GM12878 (cell line): Measurements from ENCODE around the gene KCND3. TPM values are rescaled to one million over a fixed set of nuclear protein-coding genes. Genes with fewer than 3 reads are reported as not detected.

Source experiments
- ATAC-seq: fragments of 200-7000 bp; cut with Tn5 transposase; 3 replicates; pipeline ENCODE4 v1.9.1; 2020; ENCODE audit warnings: mild to moderate bottlenecking, moderate library complexity
- BruUV-seq: library from RNA; stranded (reverse); fragments of 400-500 nt; replicated peaks from 2 replicates; lab custom pipeline; 2021; lab: Mats Ljungman, UMichigan
- CTCF ChIA-PET: fragments of 300-600 bp; sonication (Branson Sonifier 250); formaldehyde crosslinking; extraction: SDS; loops from one replicate; lab custom pipeline; 2021; ENCODE audit warnings: inconsistent platforms; lab: Yijun Ruan, JAX
- POLR2A ChIA-PET: fragments of 350-600 bp; formaldehyde crosslinking; extraction: SDS; loops from one replicate; lab custom pipeline; 2021; ENCODE audit warnings: inconsistent platforms; lab: Charles Lee
- RAD21 ChIA-PET: fragments of 300-600 bp; sonication (Branson Sonifier 250); formaldehyde crosslinking; loops from one replicate; lab custom pipeline; 2023; ENCODE audit warnings: antibody characterized with exemption; ENCODE audit not compliant: unreplicated experiment; lab: Charles Lee
- SMC1A ChIA-PET: fragments of 300-600 bp; sonication (Branson Sonifier 250); formaldehyde crosslinking; loops from one replicate; lab custom pipeline; 2023; ENCODE audit not compliant: unreplicated experiment, uncharacterized antibody; lab: Charles Lee
- DNase-seq: peaks from one replicate; pipeline ENCODE4 v3.0.0-alpha.2; 2011; ENCODE audit warnings: low read depth, low spot score
- FAIRE-seq: peaks from 3 replicates; lab custom pipeline; 2011; peaks lifted over from hg19 to GRCh38; lab: Jason Lieb, UNC
- H2AFZ ChIP-seq: 2 replicates; pipeline ENCODE4 v1.6.0; 2011; ENCODE audit warnings: low read depth, low read length, control low read depth; ENCODE audit not compliant: control insufficient read depth
- H3K27ac ChIP-seq: 2 replicates; pipeline ENCODE4 v1.5.1; 2011; ENCODE audit warnings: control low read depth; ENCODE audit not compliant: control insufficient read depth, insufficient read depth
- H3K27me3 ChIP-seq, 2 experiments: replicated peaks in 1 of 2; 2 replicates each; pipeline versions ENCODE4 v1.6.0 to v1.6.1; 2011; ENCODE audit warnings: low read length in 1 of 2; ENCODE audit not compliant: control insufficient read depth in 2 of 2, insufficient read depth in 2 of 2
- H3K36me3 ChIP-seq, 2 experiments: 2 replicates each; pipeline ENCODE4 v1.5.1; 2011; ENCODE audit warnings: low read length in 1 of 2; ENCODE audit not compliant: control insufficient read depth in 2 of 2, insufficient read depth in 2 of 2
- H3K4me1 ChIP-seq: 2 replicates; pipeline ENCODE4 v1.6.1; 2011; ENCODE audit warnings: mild to moderate bottlenecking, low read length, moderate library complexity, mixed read lengths; ENCODE audit not compliant: control insufficient read depth, insufficient read depth
- H3K4me2 ChIP-seq: 2 replicates; pipeline ENCODE4 v1.6.0; 2011; ENCODE audit warnings: control low read depth; ENCODE audit not compliant: control insufficient read depth, insufficient read depth
- H3K4me3 ChIP-seq: fragments of 200-600 bp; sonication (generic); 2 replicates; pipeline ENCODE4 v1.5.1; 2016
- H3K79me2 ChIP-seq: 2 replicates; pipeline ENCODE4 v1.6.0; 2011; ENCODE audit warnings: low read length; ENCODE audit not compliant: control insufficient read depth, insufficient read depth
- H3K9ac ChIP-seq: 2 replicates; pipeline ENCODE4 v1.8.0; 2011; ENCODE audit warnings: low read length, control low read depth, mixed read lengths; ENCODE audit not compliant: control insufficient read depth, insufficient read depth
- H3K9me3 ChIP-seq: replicated peaks from 3 replicates; pipeline ENCODE4 v1.5.1; 2011; ENCODE audit warnings: mild to moderate bottlenecking, low read length; ENCODE audit not compliant: control insufficient read depth, insufficient read depth
- H4K20me1 ChIP-seq: 2 replicates; pipeline ENCODE4 v1.6.0; 2011; ENCODE audit not compliant: control insufficient read depth, insufficient read depth
- CBX5 ChIP-seq: sonication (generic); IDR thresholded peaks from 2 replicates; pipeline ENCODE4 v1.6.1; 2016; ENCODE audit warnings: low read depth, moderate library complexity, mild to moderate bottlenecking, inconsistent platforms
- CREB1 ChIP-seq: IDR thresholded peaks from 2 replicates; pipeline ENCODE4 v1.6.1; 2012; ENCODE audit warnings: low read depth, mild to moderate bottlenecking, inconsistent platforms
- ESRRA ChIP-seq: IDR thresholded peaks from 2 replicates; pipeline ENCODE4 v1.6.1; 2012; ENCODE audit warnings: mild to moderate bottlenecking, low read length, improper control_type of control experiment
- KDM1A ChIP-seq: fragments of 200-600 bp; sonication (generic); IDR thresholded peaks from 2 replicates; pipeline ENCODE4 v1.6.1; 2016; ENCODE audit warnings: borderline replicate concordance
- KLF5 ChIP-seq: fragments of 450-650 bp; IDR thresholded peaks from 2 replicates; pipeline ENCODE4 v1.6.1; 2014; ENCODE audit warnings: mild to moderate bottlenecking; ENCODE audit not compliant: partially characterized antibody
- MTA2 ChIP-seq: fragments of 450-650 bp; IDR thresholded peaks from 2 replicates; pipeline ENCODE4 v1.6.1; 2016; ENCODE audit warnings: low read depth, mild to moderate bottlenecking, moderate library complexity
- NFYB ChIP-seq: IDR thresholded peaks from 2 replicates; pipeline ENCODE4 v1.6.1; 2011; ENCODE audit warnings: low read depth, mild to moderate bottlenecking, low read length, improper control_type of control experiment, moderate library complexity; ENCODE audit not compliant: insufficient read depth
- PML ChIP-seq: IDR thresholded peaks from 2 replicates; pipeline ENCODE4 v1.6.1; 2012; ENCODE audit warnings: low read length, inconsistent platforms
- ZBED1 ChIP-seq: IDR thresholded peaks from 2 replicates; pipeline ENCODE4 v1.6.1; 2016; ENCODE audit warnings: borderline replicate concordance
- WGBS: methylation state at CpG from one replicate; pipeline ENCODE4 v1.1.6; 2016; ENCODE audit warnings: low lambda C conversion rate; ENCODE audit not compliant: insufficient replicate concordance, insufficient coverage; ENCODE audit errors: missing lambda C conversion rate; 5-methylcytosine and 5-hydroxymethylcytosine counted together
- in situ Hi-C: fragments of 300-500 bp; cut with MboI; formaldehyde crosslinking; loops from 9 replicates; pipeline ENCODE4 v1.14.3; 2018; ENCODE audit warnings: mixed read lengths
- intact Hi-C: fragments of 100-400 bp; cut with micrococcal nuclease; formaldehyde crosslinking; loops from one replicate; pipeline ENCODE4 v1.14.2; 2022; ENCODE audit not compliant: unreplicated experiment
- polyA plus RNA-seq, 11 experiments: library from polyadenylated mRNA; depleted of rRNA in 4 of 11; unstranded in 6 of 11; stranded (reverse) in 5 of 11; fragments of >200 nt; fragmentation: Nextera tagmentation in 4 of 11; fragmentation: Illumina TruSeq in 1 of 11; extraction: Ambion mirVana in 4 of 11; extraction: Trizol in 1 of 11; gene quantifications; 1 replicate in 1 of 11; 2 replicates in 10 of 11; pipeline versions ENCODE4 v1.2.1 to v1.2.3, GENCODE V29; 2011 to 2016; ENCODE audit warnings: inconsistent platforms in 2 of 11, missing spikeins in 2 of 11, low read depth in 1 of 11
- total RNA-seq, 4 experiments: library from RNA; depleted of rRNA in 3 of 4; stranded (reverse); fragments of >200 nt in 3 of 4; fragmentation: Illumina TruSeq in 1 of 4; extraction: Trizol in 1 of 4; gene quantifications; 2 replicates each; pipeline versions ENCODE4 v1.2.1 to v1.2.3, GENCODE V29; 2013 to 2021
- TF ChIP-seq, protein P1 (sequence below): fragments of 450-650 bp; formaldehyde crosslinking; IDR thresholded peaks from 2 replicates; pipeline ENCODE4 v1.4.0; 2020; ENCODE audit warnings: mild to moderate bottlenecking, moderate library complexity
- TF ChIP-seq, protein P2 (sequence below): IDR thresholded peaks from 2 replicates; pipeline ENCODE4 v1.6.1; 2012; ENCODE audit warnings: low read length, inconsistent platforms

KCND3 gene
- total and polyA plus RNA-seq, 10 of the 15 experiments (the other 5 are each of a cell fraction or from before 2014, with no cell fraction given) = 0.02 TPM; not detected in 9

DNA sequence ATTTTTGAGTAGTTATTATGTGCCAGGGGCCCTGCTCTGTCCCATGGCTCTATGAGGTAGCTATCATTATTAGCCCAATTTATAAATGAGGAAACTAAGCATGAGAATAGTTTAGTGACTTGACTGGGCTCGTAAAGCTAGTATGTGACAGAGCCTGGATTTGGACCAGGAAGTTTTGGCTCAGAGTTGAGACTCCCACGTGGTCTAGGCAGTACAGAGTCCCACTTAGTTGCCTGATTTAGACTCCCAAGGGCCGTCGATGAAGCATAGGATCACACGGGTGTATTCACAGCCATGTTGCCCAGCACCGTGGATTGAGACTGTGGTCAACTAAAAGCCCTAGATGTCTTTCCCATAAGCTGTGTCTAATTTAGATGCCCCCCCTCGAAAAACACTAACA lies 152.1 kb downstream of the KCND3 start:
- Histone ChIP-seq H3K79me2 (no peaks in the 10 kb centered on the region), H3K27me3 (no peaks in the 10 kb centered on the region; a peak in 1 of 4 replicates), H3K36me3 (no peaks in the 10 kb centered on the region), H4K20me1 (no peaks in the 10 kb centered on the region), H3K9ac (no peak overlapping the region), H3K4me3 (no peak overlapping the region), H3K4me2 (no peak overlapping the region), H2AFZ (no peak overlapping the region), H3K9me3 (no peaks in the 10 kb centered on the region), H3K4me1 (no peaks in the 10 kb centered on the region), H3K27ac (no peak overlapping the region)
- DNase-seq = no peak
- TF ChIP-seq ZBED1 (no peak), ESRRA (no peak), CBX5 (no peak), KDM1A (no peak), NFYB (no peak), MTA2 (no peak), KLF5 (no peak), PML (no peak), CREB1 (no peak)
- TF ChIP-seq, protein P1, sequence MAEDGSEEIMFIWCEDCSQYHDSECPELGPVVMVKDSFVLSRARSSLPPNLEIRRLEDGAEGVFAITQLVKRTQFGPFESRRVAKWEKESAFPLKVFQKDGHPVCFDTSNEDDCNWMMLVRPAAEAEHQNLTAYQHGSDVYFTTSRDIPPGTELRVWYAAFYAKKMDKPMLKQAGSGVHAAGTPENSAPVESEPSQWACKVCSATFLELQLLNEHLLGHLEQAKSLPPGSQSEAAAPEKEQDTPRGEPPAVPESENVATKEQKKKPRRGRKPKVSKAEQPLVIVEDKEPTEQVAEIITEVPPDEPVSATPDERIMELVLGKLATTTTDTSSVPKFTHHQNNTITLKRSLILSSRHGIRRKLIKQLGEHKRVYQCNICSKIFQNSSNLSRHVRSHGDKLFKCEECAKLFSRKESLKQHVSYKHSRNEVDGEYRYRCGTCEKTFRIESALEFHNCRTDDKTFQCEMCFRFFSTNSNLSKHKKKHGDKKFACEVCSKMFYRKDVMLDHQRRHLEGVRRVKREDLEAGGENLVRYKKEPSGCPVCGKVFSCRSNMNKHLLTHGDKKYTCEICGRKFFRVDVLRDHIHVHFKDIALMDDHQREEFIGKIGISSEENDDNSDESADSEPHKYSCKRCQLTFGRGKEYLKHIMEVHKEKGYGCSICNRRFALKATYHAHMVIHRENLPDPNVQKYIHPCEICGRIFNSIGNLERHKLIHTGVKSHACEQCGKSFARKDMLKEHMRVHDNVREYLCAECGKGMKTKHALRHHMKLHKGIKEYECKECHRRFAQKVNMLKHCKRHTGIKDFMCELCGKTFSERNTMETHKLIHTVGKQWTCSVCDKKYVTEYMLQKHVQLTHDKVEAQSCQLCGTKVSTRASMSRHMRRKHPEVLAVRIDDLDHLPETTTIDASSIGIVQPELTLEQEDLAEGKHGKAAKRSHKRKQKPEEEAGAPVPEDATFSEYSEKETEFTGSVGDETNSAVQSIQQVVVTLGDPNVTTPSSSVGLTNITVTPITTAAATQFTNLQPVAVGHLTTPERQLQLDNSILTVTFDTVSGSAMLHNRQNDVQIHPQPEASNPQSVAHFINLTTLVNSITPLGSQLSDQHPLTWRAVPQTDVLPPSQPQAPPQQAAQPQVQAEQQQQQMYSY (CRISPR knock-in tag) = no peak
- TF ChIP-seq, protein P2, sequence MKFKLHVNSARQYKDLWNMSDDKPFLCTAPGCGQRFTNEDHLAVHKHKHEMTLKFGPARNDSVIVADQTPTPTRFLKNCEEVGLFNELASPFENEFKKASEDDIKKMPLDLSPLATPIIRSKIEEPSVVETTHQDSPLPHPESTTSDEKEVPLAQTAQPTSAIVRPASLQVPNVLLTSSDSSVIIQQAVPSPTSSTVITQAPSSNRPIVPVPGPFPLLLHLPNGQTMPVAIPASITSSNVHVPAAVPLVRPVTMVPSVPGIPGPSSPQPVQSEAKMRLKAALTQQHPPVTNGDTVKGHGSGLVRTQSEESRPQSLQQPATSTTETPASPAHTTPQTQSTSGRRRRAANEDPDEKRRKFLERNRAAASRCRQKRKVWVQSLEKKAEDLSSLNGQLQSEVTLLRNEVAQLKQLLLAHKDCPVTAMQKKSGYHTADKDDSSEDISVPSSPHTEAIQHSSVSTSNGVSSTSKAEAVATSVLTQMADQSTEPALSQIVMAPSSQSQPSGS = no peak
- CTCF ChIA-PET = no interaction called here
- FAIRE-seq = no peak
- SMC1A ChIA-PET = no interaction called here
- ATAC-seq = no peak
- no TSS peak for BruUV-seq
- WGBS = 19% methylated on average over 7 of the region's 7 CpGs
- POLR2A ChIA-PET = no interaction called here
- RAD21 ChIA-PET = no interaction called here
- in situ Hi-C loops = no loop called here
- intact Hi-C loops = no loop called here
